Measurements from ENCODE around the gene MBLAC2. TPM values are rescaled to one million over a fixed set of nuclear protein-coding genes. Genes with fewer than 3 reads are reported as not detected.

MBLAC2 gene
- total RNA-seq, 2 donors from 2014 or later, result 3.5 to 5.0 TPM

GRCh38 chr5:90477621-90478215 is 3.1 kb upstream of the MBLAC2 start:
- no peaks in the 10 kb centered on the region for H3K27me3 Mint-ChIP-seq (ENCODE audit: insufficient read depth)
- DNase-seq, result no peak
- no peak overlapping the region for H3K4me3 ChIP-seq (ENCODE audit: low read length)
- peaks cover 3% of the 10 kb centered on the region for H3K4me1 ChIP-seq (ENCODE audit: control insufficient read depth, insufficient read depth, low read length)
- H3K9ac ChIP-seq (ENCODE audit: extremely low read depth, low read length, poor library complexity, severe bottlenecking), result no peak overlapping the region
- no peak overlapping the region for H3K4me3 Mint-ChIP-seq
- WGBS, 2 experiments (ENCODE audit: insufficient coverage in 1 of 2, insufficient read length in 1 of 2), result 86 to 91% methylated on average over 4 to 8 of the region's 8 CpGs
- H3K4me1 Mint-ChIP-seq, result peaks cover 28% of the 10 kb centered on the region
- H3K9me3 ChIP-seq (ENCODE audit: control insufficient read depth, low read length), result no peaks in the 10 kb centered on the region
- no peaks in the 10 kb centered on the region for H3K27me3 ChIP-seq (ENCODE audit: control insufficient read depth, insufficient read depth, low read length, poor library complexity, severe bottlenecking)
- no peak for TF ChIP-seq CTCF (conservative IDR thresholded peaks at IDR 0.05)
- no peak overlapping the region for H3K27ac ChIP-seq (ENCODE audit: low read depth, low read length)
- no peaks in the 10 kb centered on the region for H3K9me3 Mint-ChIP-seq
- H3K36me3 Mint-ChIP-seq (ENCODE audit: low read depth), result no peaks in the 10 kb centered on the region
- H3K27ac Mint-ChIP-seq, result peak overlapping the region; percentile 16
- H3K36me3 ChIP-seq (ENCODE audit: control insufficient read depth, insufficient read depth, low read length), result no peaks in the 10 kb centered on the region

GRCh38 chr5:90477073-90477472 is 2.5 kb upstream of the MBLAC2 start:
- H3K9ac ChIP-seq (ENCODE audit: extremely low read depth, low read length, poor library complexity, severe bottlenecking), result no peak overlapping the region
- peak; percentile 36 for TF ChIP-seq CTCF (conservative IDR thresholded peaks at IDR 0.05)
- DNase-seq, result peak; percentile 86
- H3K27ac ChIP-seq (ENCODE audit: low read depth, low read length), result no peak overlapping the region
- WGBS, 2 experiments (ENCODE audit: insufficient coverage in 1 of 2, insufficient read length in 1 of 2), result 19% methylated on average over 2 of the region's 2 CpGs
- no peaks in the 10 kb centered on the region for H3K36me3 Mint-ChIP-seq (ENCODE audit: low read depth)
- peak overlapping the region; percentile 16 for H3K27ac Mint-ChIP-seq
- H3K9me3 ChIP-seq (ENCODE audit: control insufficient read depth, low read length), result no peaks in the 10 kb centered on the region
- H3K4me1 Mint-ChIP-seq, result peaks cover 28% of the 10 kb centered on the region
- H3K4me1 ChIP-seq (ENCODE audit: control insufficient read depth, insufficient read depth, low read length), result peaks cover 3% of the 10 kb centered on the region
- H3K36me3 ChIP-seq (ENCODE audit: control insufficient read depth, insufficient read depth, low read length), result no peaks in the 10 kb centered on the region
- H3K9me3 Mint-ChIP-seq, result no peaks in the 10 kb centered on the region
- no peaks in the 10 kb centered on the region for H3K27me3 ChIP-seq (ENCODE audit: control insufficient read depth, insufficient read depth, low read length, poor library complexity, severe bottlenecking)
- H3K27me3 Mint-ChIP-seq (ENCODE audit: insufficient read depth), result no peaks in the 10 kb centered on the region
- H3K4me3 Mint-ChIP-seq, result peak overlapping the region; percentile 5
- no peak overlapping the region for H3K4me3 ChIP-seq (ENCODE audit: low read length)

- Histone ChIP-seq H3K27me3 (ENCODE audit: control insufficient read depth, insufficient read depth, low read length, poor library complexity, severe bottlenecking) (no peaks in the 10 kb centered on the region), H3K9ac (ENCODE audit: extremely low read depth, low read length, poor library complexity, severe bottlenecking) (no peak overlapping the region), H3K36me3 (ENCODE audit: control insufficient read depth, insufficient read depth, low read length) (no peaks in the 10 kb centered on the region), H3K4me1 (ENCODE audit: control insufficient read depth, insufficient read depth, low read length) (peaks cover 7% of the 10 kb centered on the region), H3K27ac (ENCODE audit: low read depth, low read length) (no peak overlapping the region), H3K9me3 (ENCODE audit: control insufficient read depth, low read length) (no peaks in the 10 kb centered on the region), H3K4me3 (ENCODE audit: low read length) (peak overlapping the region; percentile 7)
- TF ChIP-seq CTCF (conservative IDR thresholded peaks at IDR 0.05), result no peak
- 39 to 44% methylated on average over 2 to 3 of the region's 3 CpGs for WGBS, 2 experiments (ENCODE audit: insufficient coverage in 1 of 2, insufficient read length in 1 of 2)
- Mint-ChIP-seq H3K9me3 (no peaks in the 10 kb centered on the region), H3K4me3 (peak overlapping the region; percentile 85), H3K27ac (no peak overlapping the region), H3K27me3 (ENCODE audit: insufficient read depth) (no peaks in the 10 kb centered on the region), H3K36me3 (ENCODE audit: low read depth) (no peaks in the 10 kb centered on the region), H3K4me1 (peaks cover 33% of the 10 kb centered on the region)
- DNase-seq, result no peak
These were observed 1.8 kb upstream of the MBLAC2 start for GRCh38 chr5:90476391-90476790.

Measured in endodermal cell (in vitro differentiated cells).